HepG2 (cell line): ENCODE results near the gene ZER1. TPM values are rescaled to one million over a fixed set of nuclear protein-coding genes. Genes with fewer than 3 reads are reported as not detected.

Source experiments
- DMAP1 ChIP-seq: IDR thresholded peaks from 2 replicates; pipeline ENCODE4 v1.6.1; 2016
- HNF1A ChIP-seq, 2 experiments: sonication (generic) in 1 of 2; formaldehyde crosslinking in 1 of 2; IDR thresholded peaks; 2 replicates each; pipeline versions ENCODE4 v1.4.0 to v1.6.1; 2016 to 2020; ENCODE audit warnings: borderline replicate concordance in 1 of 2, low read depth in 1 of 2, mild to moderate bottlenecking in 1 of 2, missing genetic modification reagents in 1 of 2
- IKZF1 ChIP-seq: fragments of 450-650 bp; IDR thresholded peaks from 2 replicates; pipeline ENCODE4 v1.7.1; 2016
- POLR2G ChIP-seq: fragments of 200-400 bp; formaldehyde crosslinking; IDR thresholded peaks from 2 replicates; pipeline ENCODE4 v1.6.1; 2018; ENCODE audit warnings: mild to moderate bottlenecking, low read depth, low read length, moderate library complexity
- RELA ChIP-seq: sonication (generic); formaldehyde crosslinking; IDR thresholded peaks from 2 replicates; pipeline ENCODE4 v1.4.0; 2020; ENCODE audit warnings: missing genetic modification reagents
- SCMH1 ChIP-seq: sonication (generic); formaldehyde crosslinking; IDR thresholded peaks from 2 replicates; pipeline ENCODE4 v1.9.0; 2021; ENCODE audit warnings: missing genetic modification reagents, mild to moderate bottlenecking, borderline replicate concordance
- TRAFD1 ChIP-seq: sonication (generic); formaldehyde crosslinking; IDR thresholded peaks from 2 replicates; pipeline ENCODE4 v1.5.1; 2020; ENCODE audit warnings: missing genetic modification reagents, mild to moderate bottlenecking, borderline replicate concordance
- ZNF629 ChIP-seq: sonication (generic); formaldehyde crosslinking; conservative IDR thresholded peaks from 2 replicates; pipeline ENCODE4 v1.5.0; 2020; ENCODE audit warnings: missing genetic modification reagents
- polyA plus RNA-seq, 8 experiments: library from polyadenylated mRNA; depleted of rRNA in 3 of 8; stranded (reverse) in 7 of 8; unstranded in 1 of 8; fragments of >200 nt; fragmentation: Illumina TruSeq in 4 of 8; extraction: Trizol in 4 of 8; gene quantifications; 2 replicates each; pipeline versions ENCODE4 v1.2.1 to v1.2.3, GENCODE V29; 2011 to 2016; ENCODE audit warnings: low read depth in 4 of 8, missing spikeins in 1 of 8, mixed read lengths in 1 of 8; ENCODE audit not compliant: insufficient read depth in 1 of 8
- total RNA-seq, 5 experiments: library from RNA; depleted of rRNA; stranded (reverse); fragments of >200 nt; fragmentation: Illumina TruSeq; extraction: Trizol; gene quantifications; 2 replicates each; pipeline ENCODE4 v1.2.3, GENCODE V29; 2016; ENCODE audit warnings: low read depth in 1 of 5
- TF ChIP-seq, protein P1 (sequence below): sonication (generic); formaldehyde crosslinking; IDR thresholded peaks from 2 replicates; pipeline ENCODE4 v1.4.0; 2020; ENCODE audit warnings: missing genetic modification reagents
- TF ChIP-seq, protein P2 (sequence below): sonication (generic); formaldehyde crosslinking; IDR thresholded peaks from 2 replicates; pipeline ENCODE4 v1.5.0; 2020; ENCODE audit warnings: missing genetic modification reagents
- TF ChIP-seq, protein P3 (sequence below): sonication (generic); formaldehyde crosslinking; IDR thresholded peaks from 2 replicates; pipeline ENCODE4 v1.4.0; 2020; ENCODE audit warnings: missing genetic modification reagents

Gene ZER1
- total and polyA plus RNA-seq, 2 of the 13 experiments (the other 11 are each of a cell fraction or from before 2014, with no cell fraction given), result 7.7 to 40.0 TPM

DNA sequence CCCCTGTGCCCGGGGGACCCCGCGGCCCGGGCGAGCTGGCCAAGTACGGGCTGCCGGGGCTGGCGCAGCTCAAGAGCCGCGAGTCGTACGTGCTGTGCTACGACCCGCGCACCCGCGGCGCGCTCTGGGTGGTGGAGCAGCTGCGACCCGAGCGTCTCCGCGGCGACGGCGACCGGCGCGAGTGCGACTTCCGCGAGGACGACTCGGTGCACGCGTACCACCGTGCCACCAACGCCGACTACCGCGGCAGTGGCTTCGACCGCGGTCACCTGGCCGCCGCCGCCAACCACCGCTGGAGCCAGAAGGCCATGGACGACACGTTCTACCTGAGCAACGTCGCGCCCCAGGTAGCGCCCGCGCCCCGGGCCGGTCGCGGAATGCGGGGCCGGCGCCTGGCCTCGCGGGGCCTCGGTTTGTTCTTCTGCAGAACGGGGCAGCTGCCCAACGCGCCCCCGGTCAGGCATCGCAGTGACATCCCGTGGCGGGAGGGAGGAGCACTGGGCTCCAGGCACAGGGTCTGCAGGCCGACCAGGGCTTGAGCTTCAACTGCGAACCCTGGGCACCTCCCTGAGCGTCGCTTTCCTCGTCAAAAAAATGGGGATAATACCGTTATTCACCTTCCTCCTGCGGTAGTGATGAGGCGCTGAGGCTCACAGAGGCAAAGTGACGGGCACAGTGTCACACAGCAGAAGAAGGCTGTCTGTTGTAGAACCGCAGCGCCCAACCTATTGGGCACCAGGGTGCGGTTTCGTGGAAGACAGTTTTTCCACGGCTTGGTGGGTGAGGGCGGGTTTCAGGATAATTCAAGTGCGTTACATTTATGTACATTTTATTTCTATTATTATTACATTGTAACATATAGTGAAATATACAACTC lies 47.4 kb upstream of the ZER1 start (continued):
- TF ChIP-seq DMAP1 (CRISPR knock-in tag), result no peak
- TF ChIP-seq RELA (CRISPR knock-in tag), result no peak
- TF ChIP-seq, protein P1, sequence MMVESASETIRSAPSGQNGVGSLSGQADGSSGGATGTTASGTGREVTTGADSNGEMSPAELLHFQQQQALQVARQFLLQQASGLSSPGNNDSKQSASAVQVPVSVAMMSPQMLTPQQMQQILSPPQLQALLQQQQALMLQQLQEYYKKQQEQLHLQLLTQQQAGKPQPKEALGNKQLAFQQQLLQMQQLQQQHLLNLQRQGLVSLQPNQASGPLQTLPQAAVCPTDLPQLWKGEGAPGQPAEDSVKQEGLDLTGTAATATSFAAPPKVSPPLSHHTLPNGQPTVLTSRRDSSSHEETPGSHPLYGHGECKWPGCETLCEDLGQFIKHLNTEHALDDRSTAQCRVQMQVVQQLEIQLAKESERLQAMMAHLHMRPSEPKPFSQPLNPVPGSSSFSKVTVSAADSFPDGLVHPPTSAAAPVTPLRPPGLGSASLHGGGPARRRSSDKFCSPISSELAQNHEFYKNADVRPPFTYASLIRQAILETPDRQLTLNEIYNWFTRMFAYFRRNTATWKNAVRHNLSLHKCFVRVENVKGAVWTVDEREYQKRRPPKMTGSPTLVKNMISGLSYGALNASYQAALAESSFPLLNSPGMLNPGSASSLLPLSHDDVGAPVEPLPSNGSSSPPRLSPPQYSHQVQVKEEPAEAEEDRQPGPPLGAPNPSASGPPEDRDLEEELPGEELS (CRISPR knock-in tag), result no peak
- no peak for TF ChIP-seq TRAFD1 (CRISPR knock-in tag)
- no peak for TF ChIP-seq HNF1A (IDR thresholded peaks at IDR 0.05; ENCODE audit: low read depth)
- no peak; the same call in 1 of the 2 replicates for TF ChIP-seq HNF1A (CRISPR knock-in tag; IDR thresholded peaks at IDR 0.05; ENCODE audit: borderline replicate concordance)
- no peak for TF ChIP-seq POLR2G
- TF ChIP-seq SCMH1, result no peak
- no peak for TF ChIP-seq IKZF1
- TF ChIP-seq ZNF629, result peak; percentile 97
- TF ChIP-seq, protein P2, sequence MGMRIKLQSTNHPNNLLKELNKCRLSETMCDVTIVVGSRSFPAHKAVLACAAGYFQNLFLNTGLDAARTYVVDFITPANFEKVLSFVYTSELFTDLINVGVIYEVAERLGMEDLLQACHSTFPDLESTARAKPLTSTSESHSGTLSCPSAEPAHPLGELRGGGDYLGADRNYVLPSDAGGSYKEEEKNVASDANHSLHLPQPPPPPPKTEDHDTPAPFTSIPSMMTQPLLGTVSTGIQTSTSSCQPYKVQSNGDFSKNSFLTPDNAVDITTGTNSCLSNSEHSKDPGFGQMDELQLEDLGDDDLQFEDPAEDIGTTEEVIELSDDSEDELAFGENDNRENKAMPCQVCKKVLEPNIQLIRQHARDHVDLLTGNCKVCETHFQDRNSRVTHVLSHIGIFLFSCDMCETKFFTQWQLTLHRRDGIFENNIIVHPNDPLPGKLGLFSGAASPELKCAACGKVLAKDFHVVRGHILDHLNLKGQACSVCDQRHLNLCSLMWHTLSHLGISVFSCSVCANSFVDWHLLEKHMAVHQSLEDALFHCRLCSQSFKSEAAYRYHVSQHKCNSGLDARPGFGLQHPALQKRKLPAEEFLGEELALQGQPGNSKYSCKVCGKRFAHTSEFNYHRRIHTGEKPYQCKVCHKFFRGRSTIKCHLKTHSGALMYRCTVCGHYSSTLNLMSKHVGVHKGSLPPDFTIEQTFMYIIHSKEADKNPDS, result no peak
- TF ChIP-seq, protein P3, sequence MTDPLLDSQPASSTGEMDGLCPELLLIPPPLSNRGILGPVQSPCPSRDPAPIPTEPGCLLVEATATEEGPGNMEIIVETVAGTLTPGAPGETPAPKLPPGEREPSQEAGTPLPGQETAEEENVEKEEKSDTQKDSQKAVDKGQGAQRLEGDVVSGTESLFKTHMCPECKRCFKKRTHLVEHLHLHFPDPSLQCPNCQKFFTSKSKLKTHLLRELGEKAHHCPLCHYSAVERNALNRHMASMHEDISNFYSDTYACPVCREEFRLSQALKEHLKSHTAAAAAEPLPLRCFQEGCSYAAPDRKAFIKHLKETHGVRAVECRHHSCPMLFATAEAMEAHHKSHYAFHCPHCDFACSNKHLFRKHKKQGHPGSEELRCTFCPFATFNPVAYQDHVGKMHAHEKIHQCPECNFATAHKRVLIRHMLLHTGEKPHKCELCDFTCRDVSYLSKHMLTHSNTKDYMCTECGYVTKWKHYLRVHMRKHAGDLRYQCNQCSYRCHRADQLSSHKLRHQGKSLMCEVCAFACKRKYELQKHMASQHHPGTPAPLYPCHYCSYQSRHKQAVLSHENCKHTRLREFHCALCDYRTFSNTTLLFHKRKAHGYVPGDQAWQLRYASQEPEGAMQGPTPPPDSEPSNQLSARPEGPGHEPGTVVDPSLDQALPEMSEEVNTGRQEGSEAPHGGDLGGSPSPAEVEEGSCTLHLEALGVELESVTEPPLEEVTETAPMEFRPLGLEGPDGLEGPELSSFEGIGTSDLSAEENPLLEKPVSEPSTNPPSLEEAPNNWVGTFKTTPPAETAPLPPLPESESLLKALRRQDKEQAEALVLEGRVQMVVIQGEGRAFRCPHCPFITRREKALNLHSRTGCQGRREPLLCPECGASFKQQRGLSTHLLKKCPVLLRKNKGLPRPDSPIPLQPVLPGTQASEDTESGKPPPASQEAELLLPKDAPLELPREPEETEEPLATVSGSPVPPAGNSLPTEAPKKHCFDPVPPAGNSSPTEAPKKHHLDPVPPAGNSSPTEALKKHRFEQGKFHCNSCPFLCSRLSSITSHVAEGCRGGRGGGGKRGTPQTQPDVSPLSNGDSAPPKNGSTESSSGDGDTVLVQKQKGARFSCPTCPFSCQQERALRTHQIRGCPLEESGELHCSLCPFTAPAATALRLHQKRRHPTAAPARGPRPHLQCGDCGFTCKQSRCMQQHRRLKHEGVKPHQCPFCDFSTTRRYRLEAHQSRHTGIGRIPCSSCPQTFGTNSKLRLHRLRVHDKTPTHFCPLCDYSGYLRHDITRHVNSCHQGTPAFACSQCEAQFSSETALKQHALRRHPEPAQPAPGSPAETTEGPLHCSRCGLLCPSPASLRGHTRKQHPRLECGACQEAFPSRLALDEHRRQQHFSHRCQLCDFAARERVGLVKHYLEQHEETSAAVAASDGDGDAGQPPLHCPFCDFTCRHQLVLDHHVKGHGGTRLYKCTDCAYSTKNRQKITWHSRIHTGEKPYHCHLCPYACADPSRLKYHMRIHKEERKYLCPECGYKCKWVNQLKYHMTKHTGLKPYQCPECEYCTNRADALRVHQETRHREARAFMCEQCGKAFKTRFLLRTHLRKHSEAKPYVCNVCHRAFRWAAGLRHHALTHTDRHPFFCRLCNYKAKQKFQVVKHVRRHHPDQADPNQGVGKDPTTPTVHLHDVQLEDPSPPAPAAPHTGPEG (CRISPR knock-in tag), result peak; percentile 65
